Fibroblast of pulmonary artery (primary cell): Measurements from ENCODE around the gene SRRM3.

ENCODE experiments used
- DNase-seq: peaks from one replicate; pipeline ENCODE4 v3.0.0-alpha.2; 2010; ENCODE audit warnings: low read depth
- H3K4me3 ChIP-seq: replicated peaks from 2 replicates; pipeline ENCODE4 v1.5.1; 2011; ENCODE audit warnings: low read depth, mild to moderate bottlenecking, control low read depth, low read length, moderate library complexity
- TF ChIP-seq, protein P1 (sequence below): IDR thresholded peaks from 2 replicates; pipeline ENCODE4 v1.5.1; 2011; ENCODE audit warnings: mild to moderate bottlenecking, control low read depth, low read length, inconsistent platforms; ENCODE audit errors: missing control alignments

Gene SRRM3

DNA sequence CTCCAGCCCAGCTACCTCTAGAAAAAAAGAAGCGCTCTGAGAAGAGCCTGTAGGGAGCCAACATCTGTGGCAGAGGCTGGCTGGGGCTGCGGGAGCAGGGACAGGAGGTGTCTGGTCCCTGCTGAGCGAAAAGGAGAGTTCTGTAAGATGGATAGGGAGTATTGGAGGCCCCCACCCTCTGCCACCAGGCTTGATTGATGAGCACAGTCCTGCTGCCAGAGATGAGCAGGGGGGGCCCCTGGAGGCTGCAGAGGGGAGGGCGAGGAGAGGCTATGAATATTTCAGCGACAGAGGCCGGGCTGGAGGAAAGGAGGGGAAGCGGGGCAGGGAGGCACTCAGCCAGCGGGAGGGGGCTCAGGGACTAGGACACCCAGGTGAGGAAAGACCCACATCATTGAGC is 56.3 kb downstream of the SRRM3 start:
- TF ChIP-seq, protein P1, sequence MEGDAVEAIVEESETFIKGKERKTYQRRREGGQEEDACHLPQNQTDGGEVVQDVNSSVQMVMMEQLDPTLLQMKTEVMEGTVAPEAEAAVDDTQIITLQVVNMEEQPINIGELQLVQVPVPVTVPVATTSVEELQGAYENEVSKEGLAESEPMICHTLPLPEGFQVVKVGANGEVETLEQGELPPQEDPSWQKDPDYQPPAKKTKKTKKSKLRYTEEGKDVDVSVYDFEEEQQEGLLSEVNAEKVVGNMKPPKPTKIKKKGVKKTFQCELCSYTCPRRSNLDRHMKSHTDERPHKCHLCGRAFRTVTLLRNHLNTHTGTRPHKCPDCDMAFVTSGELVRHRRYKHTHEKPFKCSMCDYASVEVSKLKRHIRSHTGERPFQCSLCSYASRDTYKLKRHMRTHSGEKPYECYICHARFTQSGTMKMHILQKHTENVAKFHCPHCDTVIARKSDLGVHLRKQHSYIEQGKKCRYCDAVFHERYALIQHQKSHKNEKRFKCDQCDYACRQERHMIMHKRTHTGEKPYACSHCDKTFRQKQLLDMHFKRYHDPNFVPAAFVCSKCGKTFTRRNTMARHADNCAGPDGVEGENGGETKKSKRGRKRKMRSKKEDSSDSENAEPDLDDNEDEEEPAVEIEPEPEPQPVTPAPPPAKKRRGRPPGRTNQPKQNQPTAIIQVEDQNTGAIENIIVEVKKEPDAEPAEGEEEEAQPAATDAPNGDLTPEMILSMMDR = no peak

GRCh38 chr7:76259124-76260093 is 57.7 kb downstream of the SRRM3 start:
- TF ChIP-seq, protein P1 = no peak
- no peak for DNase-seq
- no peak overlapping the region for H3K4me3 ChIP-seq

More for the DNA sequence above, 56.3 kb downstream of the SRRM3 start:
- H3K4me3 ChIP-seq = no peak overlapping the region
- no peak for DNase-seq

GRCh38 chr7:76260171-76260703 is 58.5 kb downstream of the SRRM3 start:
- no peak overlapping the region for H3K4me3 ChIP-seq
- TF ChIP-seq, protein P1 = no peak
- peak; percentile 29 for DNase-seq

DNA sequence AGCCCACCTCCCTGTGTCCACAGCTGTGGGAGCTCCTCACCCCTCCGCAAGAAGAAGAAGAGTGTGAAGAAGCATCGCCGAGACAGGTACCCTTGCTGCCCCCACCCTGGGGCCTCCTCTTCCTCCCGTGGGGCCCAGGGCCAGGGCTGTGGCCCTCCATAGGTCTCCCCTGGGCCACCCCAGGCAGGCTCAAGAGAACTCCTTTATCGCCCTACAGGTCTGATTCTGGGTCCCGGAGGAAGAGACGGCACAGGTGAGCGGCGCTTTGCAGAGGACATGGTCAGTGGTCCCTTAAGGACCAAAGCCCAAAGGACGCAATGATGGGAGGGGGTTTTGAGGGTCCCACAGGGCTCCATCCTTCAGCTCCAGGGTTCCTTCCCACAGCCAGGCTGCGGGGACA is 59.6 kb downstream of the SRRM3 start:
- TF ChIP-seq, protein P1 = no peak
- H3K4me3 ChIP-seq = no peak overlapping the region
- DNase-seq = no peak

DNA sequence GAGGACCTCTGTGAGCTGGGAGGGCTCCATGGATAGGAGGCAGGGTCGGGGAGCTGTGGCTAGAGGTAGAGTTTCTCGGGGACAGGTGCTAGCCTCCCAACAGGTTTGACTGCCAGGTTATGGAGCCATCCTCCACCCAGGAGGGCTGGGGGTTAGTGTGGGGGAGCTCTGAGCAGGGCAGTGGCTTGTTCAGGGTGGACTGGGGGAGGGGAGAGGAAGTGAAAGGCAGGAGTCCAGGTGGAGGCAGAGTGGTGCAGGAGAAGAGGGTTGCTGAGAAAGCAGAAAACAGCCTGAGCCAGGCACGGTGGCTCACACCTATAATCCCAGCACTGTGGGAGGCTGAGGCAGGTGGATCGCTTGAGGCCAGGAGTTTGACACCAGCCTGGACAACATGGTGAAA is 60.2 kb downstream of the SRRM3 start:
- TF ChIP-seq, protein P1 = no peak
- H3K4me3 ChIP-seq = no peak overlapping the region
- DNase-seq = no peak

- H3K4me3 ChIP-seq = no peak overlapping the region
- peak; percentile 75 for DNase-seq
- TF ChIP-seq, protein P1 = peak; percentile 92
Measured at GRCh38 chr7:76262683-76263402, 61.1 kb downstream of the SRRM3 start.
